SH-SY5Y (cell line): Measurements from ENCODE around the gene CFAP69.

Source experiments
- GATA2 ChIP-seq: IDR thresholded peaks from 2 replicates; pipeline ENCODE4 v1.6.1; 2011; ENCODE audit warnings: mild to moderate bottlenecking, low read depth, low read length
- GATA3 ChIP-seq: IDR thresholded peaks from 2 replicates; pipeline ENCODE4 v1.6.1; 2011; ENCODE audit warnings: low read depth, mild to moderate bottlenecking, low read length, moderate library complexity

DNA sequence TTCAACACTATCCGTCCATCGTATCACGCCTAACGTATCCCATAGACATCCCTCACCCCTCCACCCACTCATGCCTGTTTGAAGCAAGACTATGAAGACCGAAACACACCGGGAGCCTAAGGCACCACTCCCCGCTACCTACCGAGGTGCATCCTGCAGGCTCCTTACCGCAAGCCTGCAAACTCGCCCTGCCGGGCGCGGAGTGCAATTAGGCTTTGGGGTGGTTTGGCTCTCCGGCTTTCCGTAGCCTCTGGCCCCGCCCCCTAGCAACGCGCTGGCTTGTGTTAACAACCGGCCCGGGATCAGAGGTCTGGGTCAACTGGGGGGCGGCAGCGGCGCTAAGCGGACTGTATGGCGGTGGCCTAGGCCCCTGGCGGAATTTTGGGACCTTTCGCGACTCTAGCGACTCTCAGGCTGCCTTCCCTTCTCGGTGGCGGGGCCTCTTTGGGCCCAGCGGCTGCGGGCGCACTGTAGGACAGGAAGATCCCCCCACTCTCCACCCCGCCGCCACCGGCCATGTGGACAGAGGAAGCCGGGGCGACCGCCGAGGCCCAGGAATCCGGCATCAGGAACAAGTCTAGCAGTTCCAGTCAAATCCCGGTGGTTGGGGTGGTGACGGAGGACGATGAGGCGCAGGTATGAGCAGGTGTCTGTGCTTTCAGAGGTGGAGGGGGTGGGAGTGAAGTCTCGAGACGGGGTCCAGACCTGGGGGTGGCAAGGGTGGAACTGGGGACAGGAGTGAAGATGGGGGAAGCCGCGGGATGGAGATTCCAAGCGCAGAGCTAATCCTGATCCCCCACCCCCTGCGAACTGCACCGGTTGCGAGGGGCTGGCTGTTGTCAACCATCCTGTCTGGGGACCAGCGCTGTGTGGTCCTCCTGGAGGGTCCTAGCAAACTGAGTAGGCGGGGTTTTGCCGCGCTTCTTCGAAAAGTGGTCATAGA, at the start of gene CFAP69:
- TF ChIP-seq GATA2 = no peak
- no peak for TF ChIP-seq GATA3
